GM06990 (cell line): ENCODE results near the gene S100A4.
"Not testable (repeated sequence)": the region's sequence is repeated elsewhere in the genome, so short reads cannot be mapped to it uniquely, and the experiment has no call there.

Source experiments
- DNase-seq: peaks from one replicate; pipeline ENCODE4 v3.0.0-alpha.2; 2011; ENCODE audit not compliant: insufficient read length; ENCODE audit errors: extremely low read depth
- H3K27me3 ChIP-seq: replicated peaks from 2 replicates; pipeline ENCODE4 v1.6.0; 2011; ENCODE audit warnings: low read length; ENCODE audit not compliant: control insufficient read depth, insufficient read depth
- H3K36me3 ChIP-seq: 2 replicates; pipeline ENCODE4 v1.5.1; 2011; ENCODE audit warnings: low read length; ENCODE audit not compliant: control insufficient read depth, insufficient read depth
- H3K4me3 ChIP-seq: replicated peaks from 2 replicates; pipeline ENCODE4 v1.5.1; 2011; ENCODE audit warnings: low read depth, mild to moderate bottlenecking, control low read depth, low read length
- TF ChIP-seq, protein P1 (sequence below): IDR thresholded peaks from 2 replicates; pipeline ENCODE4 v1.5.1; 2011; ENCODE audit warnings: low read length, control low read depth, mild to moderate bottlenecking, inconsistent platforms; ENCODE audit not compliant: insufficient read depth, poor library complexity, severe bottlenecking

S100A4 gene

DNA sequence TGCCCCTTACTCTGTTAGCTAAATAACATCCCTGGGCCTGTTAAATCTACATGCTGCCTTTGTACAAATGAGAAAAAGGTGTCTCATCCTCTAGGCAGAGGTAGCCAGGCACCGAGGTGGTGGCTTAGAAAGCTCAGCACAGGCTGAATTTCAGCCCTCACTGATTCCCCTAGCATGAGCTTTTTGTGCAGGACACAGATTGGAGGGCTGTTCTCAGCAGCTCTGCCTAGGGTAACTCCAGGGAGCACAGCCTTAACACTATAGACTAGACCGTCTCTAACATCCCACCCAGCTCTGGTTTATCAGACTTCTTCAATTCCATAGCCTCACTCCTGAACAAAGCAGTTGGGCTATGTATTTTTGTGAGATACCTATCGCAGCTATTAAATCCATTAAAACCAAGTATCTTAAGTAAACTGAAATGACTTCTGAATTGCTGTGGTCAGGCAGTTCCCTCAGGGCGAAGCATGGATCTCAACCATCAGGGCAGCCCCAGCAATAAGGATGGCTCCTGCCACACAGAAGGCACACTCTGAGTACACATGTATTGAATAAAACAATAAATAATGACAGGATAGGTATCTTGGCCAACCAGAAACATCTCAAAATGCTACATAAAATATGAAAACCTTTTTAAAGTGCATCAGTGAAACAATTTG lies 24.7 kb downstream of the S100A4 start:
- no peaks in the 10 kb centered on the region; the same call in 1 of the 2 replicates for H3K27me3 ChIP-seq
- TF ChIP-seq, protein P1, sequence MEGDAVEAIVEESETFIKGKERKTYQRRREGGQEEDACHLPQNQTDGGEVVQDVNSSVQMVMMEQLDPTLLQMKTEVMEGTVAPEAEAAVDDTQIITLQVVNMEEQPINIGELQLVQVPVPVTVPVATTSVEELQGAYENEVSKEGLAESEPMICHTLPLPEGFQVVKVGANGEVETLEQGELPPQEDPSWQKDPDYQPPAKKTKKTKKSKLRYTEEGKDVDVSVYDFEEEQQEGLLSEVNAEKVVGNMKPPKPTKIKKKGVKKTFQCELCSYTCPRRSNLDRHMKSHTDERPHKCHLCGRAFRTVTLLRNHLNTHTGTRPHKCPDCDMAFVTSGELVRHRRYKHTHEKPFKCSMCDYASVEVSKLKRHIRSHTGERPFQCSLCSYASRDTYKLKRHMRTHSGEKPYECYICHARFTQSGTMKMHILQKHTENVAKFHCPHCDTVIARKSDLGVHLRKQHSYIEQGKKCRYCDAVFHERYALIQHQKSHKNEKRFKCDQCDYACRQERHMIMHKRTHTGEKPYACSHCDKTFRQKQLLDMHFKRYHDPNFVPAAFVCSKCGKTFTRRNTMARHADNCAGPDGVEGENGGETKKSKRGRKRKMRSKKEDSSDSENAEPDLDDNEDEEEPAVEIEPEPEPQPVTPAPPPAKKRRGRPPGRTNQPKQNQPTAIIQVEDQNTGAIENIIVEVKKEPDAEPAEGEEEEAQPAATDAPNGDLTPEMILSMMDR = no peak
- DNase-seq = no peak
- H3K36me3 ChIP-seq = no peaks in the 10 kb centered on the region
- no peak overlapping the region for H3K4me3 ChIP-seq

DNA sequence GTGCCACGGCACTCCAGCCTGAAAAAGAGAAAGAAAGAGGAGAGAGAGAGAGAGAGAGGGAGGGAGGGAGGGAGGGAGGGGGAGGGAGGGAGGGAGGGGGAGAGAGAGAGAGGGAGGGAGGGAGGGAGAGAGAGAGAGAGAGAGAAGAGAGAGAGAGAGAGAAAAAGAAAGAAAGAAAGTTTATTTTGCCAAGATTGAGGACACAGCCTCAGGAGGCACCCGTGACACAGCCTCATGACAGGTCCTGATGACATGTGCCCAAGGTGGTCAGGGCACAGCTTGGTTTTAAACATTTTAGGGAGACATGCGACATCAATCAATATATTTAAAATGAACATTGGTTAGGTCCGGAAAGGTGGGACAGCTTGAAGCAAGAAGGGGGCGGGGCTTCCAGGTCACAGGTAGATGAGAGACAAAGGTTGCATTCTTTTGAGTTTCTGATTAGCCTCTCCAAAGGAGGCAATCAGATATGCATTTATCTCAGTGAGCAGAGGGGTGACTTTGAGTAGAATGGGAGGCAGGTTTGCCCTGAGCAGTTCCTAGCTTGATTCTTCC lies 25.4 kb downstream of the S100A4 start:
- not testable (repeated sequence) for H3K27me3 ChIP-seq, H3K4me3 ChIP-seq, H3K36me3 ChIP-seq, DNase-seq

DNA sequence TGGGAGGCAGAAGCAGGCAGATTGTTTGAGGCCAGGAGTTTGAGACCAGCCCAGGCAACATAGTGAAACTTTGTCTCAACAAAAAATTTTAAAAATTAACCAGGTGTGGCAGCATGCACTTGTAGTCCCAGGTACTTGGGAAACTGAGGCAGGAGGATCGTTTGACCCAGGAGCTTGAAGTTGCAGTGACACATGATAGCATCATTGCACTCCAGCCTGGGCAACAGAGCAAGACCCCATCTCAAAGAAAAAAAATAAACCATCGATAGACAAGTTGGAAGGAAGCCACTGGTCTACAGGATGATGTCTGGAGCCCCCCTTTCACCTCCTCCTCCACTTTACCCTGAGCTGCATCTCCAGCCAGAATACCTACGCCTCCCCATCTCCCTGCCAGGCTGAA lies 26.4 kb downstream of the S100A4 start:
- no peaks in the 10 kb centered on the region for H3K36me3 ChIP-seq
- H3K4me3 ChIP-seq = no peak overlapping the region
- TF ChIP-seq, protein P1 = no peak
- no peak for DNase-seq
- H3K27me3 ChIP-seq = no peaks in the 10 kb centered on the region; the same call in 1 of the 2 replicates

DNA sequence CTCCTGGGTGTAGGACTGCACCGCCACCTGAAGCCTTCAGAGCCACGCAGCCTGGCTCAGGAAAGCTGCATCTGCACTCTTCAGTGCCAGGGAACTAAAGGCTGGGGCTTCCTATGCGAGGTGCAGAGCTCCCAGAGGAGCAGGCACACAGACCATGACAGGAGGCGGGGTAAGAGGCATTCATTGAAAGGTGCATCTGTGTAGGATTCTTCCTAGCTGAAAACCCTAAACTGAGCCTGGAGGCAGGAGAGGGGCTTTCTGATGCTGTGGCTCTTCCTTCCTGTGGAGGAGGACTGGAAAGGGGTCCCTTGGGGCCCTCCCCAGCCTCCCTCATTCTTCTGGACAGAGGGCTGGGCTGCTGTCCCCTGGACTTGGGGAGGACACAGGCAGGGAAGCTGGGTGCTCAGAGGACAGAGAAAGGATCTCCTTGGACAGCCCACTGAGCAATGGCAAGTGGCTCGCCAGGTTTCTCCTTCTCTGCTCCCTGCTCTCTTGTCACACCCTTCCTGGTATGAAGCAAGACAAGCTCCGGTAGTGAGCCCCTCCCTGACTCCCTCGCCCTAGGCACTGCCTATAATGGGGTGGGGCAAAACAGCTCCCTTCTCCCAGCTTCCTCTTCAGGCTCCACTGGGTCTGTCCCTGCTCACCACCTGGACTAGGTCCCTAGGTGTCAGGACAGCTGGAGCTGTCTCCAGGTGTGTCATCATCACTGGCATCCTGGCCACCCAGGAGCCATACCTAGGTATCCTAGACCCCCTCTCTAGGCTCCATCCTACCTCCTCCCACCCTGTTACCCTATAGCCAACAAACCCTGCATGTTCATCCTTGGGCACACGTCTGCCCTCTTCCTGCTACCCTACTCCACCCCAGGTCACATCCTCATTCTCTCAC lies 29.9 kb downstream of the S100A4 start:
- Histone ChIP-seq H3K36me3 (no peaks in the 10 kb centered on the region), H3K4me3 (no peak overlapping the region), H3K27me3 (no peaks in the 10 kb centered on the region; the same call in 1 of the 2 replicates)
- no peak for DNase-seq
- TF ChIP-seq, protein P1 = no peak

DNA sequence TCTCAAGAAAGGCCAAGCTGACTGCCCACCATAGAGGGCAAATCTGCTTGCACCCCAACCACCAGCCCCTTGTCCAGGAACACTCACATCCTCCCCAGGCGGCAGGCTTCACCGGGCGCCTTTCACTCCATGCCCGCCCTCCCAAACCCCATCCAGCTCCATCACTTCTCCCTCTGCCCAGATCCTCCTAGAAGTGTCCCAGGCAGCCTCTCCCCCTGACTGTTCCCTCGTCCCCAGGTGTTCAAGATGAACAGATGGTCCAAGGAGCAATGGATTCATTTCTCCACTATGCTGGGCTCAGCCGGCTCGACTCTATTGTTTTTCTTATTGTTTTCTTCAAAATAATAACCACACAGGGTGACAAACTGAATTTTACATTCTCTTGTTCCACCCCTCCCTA lies 31.9 kb downstream of the S100A4 start:
- TF ChIP-seq, protein P1 = no peak
- H3K36me3 ChIP-seq = no peaks in the 10 kb centered on the region
- no peak overlapping the region for H3K4me3 ChIP-seq
- H3K27me3 ChIP-seq = no peaks in the 10 kb centered on the region; the same call in 1 of the 2 replicates
- no peak for DNase-seq

DNA sequence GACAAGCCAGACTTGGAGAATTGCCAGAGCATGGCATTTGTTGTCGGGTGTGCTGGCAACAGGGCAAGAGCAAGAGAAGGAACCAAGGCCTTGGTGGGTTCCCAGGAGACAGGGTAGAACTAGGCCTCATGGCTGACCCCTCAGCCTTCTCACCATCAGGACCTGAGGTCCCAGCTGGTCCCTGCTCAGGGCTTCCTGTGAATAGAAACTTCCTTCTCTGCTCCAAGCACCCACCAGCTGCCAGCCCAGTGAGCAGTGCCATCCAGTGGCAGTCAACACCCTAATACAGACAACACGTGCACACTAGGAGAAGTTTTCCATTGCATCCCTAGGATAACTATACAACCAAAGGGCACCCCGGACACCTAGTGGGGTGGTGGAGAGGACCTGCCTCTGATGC lies 32.6 kb downstream of the S100A4 start:
- no peak for DNase-seq
- H3K36me3 ChIP-seq = no peaks in the 10 kb centered on the region
- TF ChIP-seq, protein P1 = no peak
- H3K4me3 ChIP-seq = no peak overlapping the region
- no peaks in the 10 kb centered on the region; the same call in 1 of the 2 replicates for H3K27me3 ChIP-seq
